HCT116 (cell line): ENCODE data around the gene CCDC71. TPM values are rescaled to one million over a fixed set of nuclear protein-coding genes. Genes with fewer than 3 reads are reported as not detected.

ENCODE experiments used
- ATAC-seq: fragments of 200-7000 bp; cut with Tn5 transposase; 2 replicates; pipeline ENCODE4 v1.9.1; 2020; ENCODE audit warnings: mild to moderate bottlenecking, moderate library complexity
- BruUV-seq: library from RNA; stranded (reverse); fragments of 400-500 nt; replicated peaks from 2 replicates; lab custom pipeline; 2021; lab: Mats Ljungman, UMichigan
- CTCF ChIA-PET: fragments of 300-600 bp; sonication (Branson Sonifier 250); formaldehyde crosslinking; loops from one replicate; lab custom pipeline; 2021; ENCODE audit warnings: antibody characterized with exemption; lab: Charles Lee
- POLR2A ChIA-PET: fragments of 300-600, 350-600 bp; sonication (Branson Sonifier 250); formaldehyde crosslinking; loops from one replicate; lab custom pipeline; 2021; ENCODE audit warnings: antibody characterized with exemption; lab: Charles Lee
- RAD21 ChIA-PET, 2 experiments: fragments of 300-600 bp; sonication (Branson Sonifier 250); formaldehyde crosslinking; loops; one replicate each; lab custom pipeline; 2023; ENCODE audit warnings: low total read pairs in 2 of 2; ENCODE audit not compliant: uncharacterized antibody in 2 of 2, unreplicated experiment in 2 of 2, low non-redundant PET in 1 of 2; lab: Charles Lee
- DNase-seq: peaks from one replicate; pipeline ENCODE4 v3.0.0-alpha.2; 2010; ENCODE audit warnings: low read depth, low spot score
- H2AFZ ChIP-seq: fragments of 200-600 bp; shearing (Covaris generic), sonication (generic); 2 replicates; pipeline ENCODE4 v1.6.1; 2017; ENCODE audit warnings: low read depth, mixed run types, mixed read lengths, antibody characterized with exemption, low read length; ENCODE audit not compliant: poor library complexity, severe bottlenecking
- H3K27ac ChIP-seq: 2 replicates; pipeline ENCODE4 v1.5.1; 2012; ENCODE audit warnings: low read depth, low read length
- H3K27me3 ChIP-seq: fragments of 200-600 bp; sonication (generic); 2 replicates; pipeline ENCODE4 v1.6.1; 2016; ENCODE audit warnings: mixed run types, low read length, mixed read lengths; ENCODE audit not compliant: insufficient read depth
- H3K36me3 ChIP-seq, 2 experiments: fragments of 200-500 bp in 1 of 2; fragments of 200-600 bp in 1 of 2; sonication (Bioruptor generic) in 1 of 2; sonication (generic) in 1 of 2; 2 replicates each; pipeline versions ENCODE4 v1.5.1 to v1.6.1; 2014 to 2016; ENCODE audit warnings: low read length in 2 of 2, inconsistent platforms in 1 of 2, mixed read lengths in 1 of 2, mixed run types in 1 of 2; ENCODE audit not compliant: insufficient read depth in 2 of 2, control insufficient read depth in 1 of 2
- H3K4me1 ChIP-seq, 2 experiments: fragments of 200-600 bp in 1 of 2; sonication (generic) in 1 of 2; 2 replicates each; pipeline versions ENCODE4 v1.5.1 to v1.6.1; 2012 to 2017; ENCODE audit warnings: low read length in 2 of 2, inconsistent platforms in 1 of 2, mild to moderate bottlenecking in 1 of 2, mixed read lengths in 1 of 2, mixed run types in 1 of 2, moderate library complexity in 1 of 2; ENCODE audit not compliant: insufficient read depth in 2 of 2, control insufficient read depth in 1 of 2
- H3K4me2 ChIP-seq: fragments of 200-600 bp; sonication (generic); 2 replicates; pipeline ENCODE4 v1.6.1; 2017; ENCODE audit warnings: mixed run types, low read length, mixed read lengths
- H3K4me3 ChIP-seq, 2 experiments: fragments of 200-600 bp in 1 of 2; sonication (generic) in 1 of 2; replicated peaks in 1 of 2; 2 replicates each; pipeline ENCODE4 v1.5.1; 2011 to 2016; ENCODE audit warnings: low read length in 2 of 2, control low read depth in 1 of 2, low read depth in 1 of 2, mild to moderate bottlenecking in 1 of 2, mixed read lengths in 1 of 2, mixed run types in 1 of 2
- H3K79me2 ChIP-seq: fragments of 200-600 bp; sonication (generic); 2 replicates; pipeline ENCODE4 v1.6.1; 2017; ENCODE audit warnings: mild to moderate bottlenecking, mixed run types, low read length, moderate library complexity, mixed read lengths; ENCODE audit not compliant: insufficient read depth
- H3K9ac ChIP-seq: fragments of 200-600 bp; sonication (generic); 2 replicates; pipeline ENCODE4 v1.6.1; 2016; ENCODE audit warnings: low read length, mixed read lengths
- H3K9me2 ChIP-seq: fragments of 200-600 bp; sonication (generic), shearing (Covaris generic); 2 replicates; pipeline ENCODE4 v1.6.1; 2017; ENCODE audit warnings: mixed run types, mild to moderate bottlenecking, moderate library complexity; ENCODE audit not compliant: insufficient read depth
- H3K9me3 ChIP-seq, 2 experiments: fragments of 200-500 bp in 1 of 2; fragments of 200-600 bp in 1 of 2; sonication (Bioruptor generic) in 1 of 2; sonication (generic) in 1 of 2; 2 replicates each; pipeline ENCODE4 v1.6.1; 2014 to 2017; ENCODE audit warnings: low read length in 2 of 2, mixed read lengths in 2 of 2, inconsistent platforms in 1 of 2, low read depth in 1 of 2, mild to moderate bottlenecking in 1 of 2, mixed run types in 1 of 2, moderate library complexity in 1 of 2; ENCODE audit not compliant: control insufficient read depth in 1 of 2, insufficient read depth in 1 of 2
- H4K20me1 ChIP-seq: fragments of 200-600 bp; sonication (generic), shearing (Covaris generic); 2 replicates; pipeline ENCODE4 v1.6.1; 2017; ENCODE audit warnings: mixed run types, mild to moderate bottlenecking, moderate library complexity; ENCODE audit not compliant: insufficient read depth
- CBX3 ChIP-seq: IDR thresholded peaks from 2 replicates; pipeline ENCODE4 v1.6.1; 2012; ENCODE audit warnings: low read depth
- CEBPB ChIP-seq: IDR thresholded peaks from 2 replicates; pipeline ENCODE4 v1.6.1; 2012; ENCODE audit warnings: low read depth
- ELF1 ChIP-seq: IDR thresholded peaks from 2 replicates; pipeline ENCODE4 v1.6.1; 2012; ENCODE audit warnings: low read depth, borderline replicate concordance
- EZH2 ChIP-seq: fragments of 200-600 bp; sonication (generic); IDR thresholded peaks from 2 replicates; pipeline ENCODE4 v1.6.1; 2017; ENCODE audit warnings: antibody characterized with exemption, mixed run types
- EZH2phosphoT487 ChIP-seq: fragments of 200-600 bp; IDR thresholded peaks from 2 replicates; pipeline ENCODE4 v1.6.1; 2018; ENCODE audit warnings: antibody characterized with exemption, borderline replicate concordance
- FOSL1 ChIP-seq: IDR thresholded peaks from 2 replicates; pipeline ENCODE4 v1.6.1; 2012; ENCODE audit warnings: low read depth
- JUND ChIP-seq: IDR thresholded peaks from 2 replicates; pipeline ENCODE4 v1.6.1; 2012
- MAX ChIP-seq: IDR thresholded peaks from 2 replicates; pipeline ENCODE4 v1.6.1; 2012
- POLR2A ChIP-seq: IDR thresholded peaks from 2 replicates; pipeline ENCODE4 v1.7.0; 2011; ENCODE audit warnings: borderline replicate concordance; ENCODE audit not compliant: insufficient read depth, insufficient read length; ENCODE audit errors: extremely low read depth
- POLR2AphosphoS5 ChIP-seq: IDR thresholded peaks from 2 replicates; pipeline ENCODE4 v1.6.1; 2011; ENCODE audit warnings: mild to moderate bottlenecking, low read depth, low read length, moderate library complexity
- RAD21 ChIP-seq: IDR thresholded peaks from 2 replicates; pipeline ENCODE4 v1.6.1; 2012; ENCODE audit warnings: low read depth, mild to moderate bottlenecking
- SP1 ChIP-seq: IDR thresholded peaks from 2 replicates; pipeline ENCODE4 v1.6.1; 2012; ENCODE audit warnings: low read depth
- SRF ChIP-seq: IDR thresholded peaks from 2 replicates; pipeline ENCODE4 v1.6.1; 2012; ENCODE audit warnings: low read depth
- YY1 ChIP-seq: IDR thresholded peaks from 2 replicates; pipeline ENCODE4 v1.6.1; 2011; ENCODE audit warnings: low read length, low read depth, moderate library complexity, mild to moderate bottlenecking; ENCODE audit not compliant: insufficient replicate concordance; ENCODE audit errors: extremely low read depth
- ZBTB33 ChIP-seq: IDR thresholded peaks from 2 replicates; pipeline ENCODE4 v1.6.1; 2011; ENCODE audit warnings: mild to moderate bottlenecking, low read length, moderate library complexity; ENCODE audit not compliant: insufficient replicate concordance; ENCODE audit errors: extremely low read depth
- ZNF274 ChIP-seq: fragments of 200-500 bp; sonication (Bioruptor generic); IDR thresholded peaks from 2 replicates; pipeline ENCODE4 v1.6.1; 2014; ENCODE audit warnings: mild to moderate bottlenecking, low read depth, low read length, inconsistent platforms
- intact Hi-C: fragments of 100-400 bp; cut with micrococcal nuclease; formaldehyde crosslinking; loops from 2 replicates; pipeline ENCODE4 v1.10.0; 2022
- total RNA-seq: library from RNA; stranded (reverse); gene quantifications from one replicate; pipeline ENCODE4 v1.2.1, GENCODE V29; 2021; ENCODE audit not compliant: unreplicated experiment

CCDC71 gene
- total RNA-seq, 1 experiment from 2014 or later = 32.8 TPM

- no peak for TF ChIP-seq EZH2phosphoT487
- no peak for TF ChIP-seq RAD21
- no peak; the same call in 1 of the 2 replicates for TF ChIP-seq MAX
- TF ChIP-seq SP1 = no peak; the same call in 1 of the 2 replicates
These were observed 45.5 kb downstream of the CCDC71 start, which contains the start of gene USP19 (continued) for GRCh38 chr3:49120438-49121131.

- Histone ChIP-seq H4K20me1 (no peaks in the 10 kb centered on the region), H3K27me3 (no peaks in the 10 kb centered on the region), H3K9ac (peak overlapping the region; percentile 96), H3K9me3 (no peaks in the 10 kb centered on the region), H3K4me2 (peak overlapping the region; percentile 99), H2AFZ (no peak overlapping the region), H3K4me1 (peaks cover 7 to 14% of the 10 kb centered on the region in 2 experiments), H3K36me3 (peaks cover 34% of the 10 kb centered on the region in 2 experiments), H3K27ac (peak overlapping the region; percentile 100), H3K79me2 (peaks cover 21% of the 10 kb centered on the region), H3K9me2 (no peaks in the 10 kb centered on the region), H3K4me3 (peak overlapping the region; percentile 77 to 83)
- ATAC-seq (peak; percentile 30; the same call in 1 of the 2 replicates), DNase-seq (no peak)
- ChIA-PET RAD21 (interaction anchor here in 1 of 2 experiments (0.8 kb wide), 1 partner anchor 13 kb away, joined by 3 read pairs; no protein-coding TSS in a partner anchor), POLR2A (interaction anchor here (1.0 to 1.3 kb wide), 3 partner anchors 16 to 98 kb away, joined by 3 to 5 read pairs (median 5); partner anchors contain the start of genes IMPDH2, NDUFAF3 and QARS1), CTCF (no interaction called here)
- TSS peak; percentile 33 for BruUV-seq
- intact Hi-C loops = no loop called here
- TF ChIP-seq SP1 (no peak), POLR2A (no peak), EZH2phosphoT487 (no peak), ZBTB33 (no peak), ZNF274 (no peak), JUND (no peak), SRF (no peak), RAD21 (no peak), EZH2 (no peak), FOSL1 (no peak), POLR2AphosphoS5 (no peak), CEBPB (no peak), ELF1 (no peak), YY1 (no peak), CBX3 (no peak)
These were observed 46.1 kb downstream of the CCDC71 start for GRCh38 chr3:49120096-49120437.
